HG03354 (cell line): ENCODE results near the gene ARPC5L.
"Not testable (repeated sequence)": the region's sequence is repeated elsewhere in the genome, so short reads cannot be mapped to it uniquely, and the experiment has no call there.

ENCODE experiments used
- ATAC-seq: cut with Tn5 transposase; IDR thresholded peaks from one replicate; pipeline ENCODE4 v1.9.1; 2021; ENCODE audit warnings: mild to moderate bottlenecking; ENCODE audit not compliant: unreplicated experiment, poor library complexity, severe bottlenecking

Gene ARPC5L

DNA sequence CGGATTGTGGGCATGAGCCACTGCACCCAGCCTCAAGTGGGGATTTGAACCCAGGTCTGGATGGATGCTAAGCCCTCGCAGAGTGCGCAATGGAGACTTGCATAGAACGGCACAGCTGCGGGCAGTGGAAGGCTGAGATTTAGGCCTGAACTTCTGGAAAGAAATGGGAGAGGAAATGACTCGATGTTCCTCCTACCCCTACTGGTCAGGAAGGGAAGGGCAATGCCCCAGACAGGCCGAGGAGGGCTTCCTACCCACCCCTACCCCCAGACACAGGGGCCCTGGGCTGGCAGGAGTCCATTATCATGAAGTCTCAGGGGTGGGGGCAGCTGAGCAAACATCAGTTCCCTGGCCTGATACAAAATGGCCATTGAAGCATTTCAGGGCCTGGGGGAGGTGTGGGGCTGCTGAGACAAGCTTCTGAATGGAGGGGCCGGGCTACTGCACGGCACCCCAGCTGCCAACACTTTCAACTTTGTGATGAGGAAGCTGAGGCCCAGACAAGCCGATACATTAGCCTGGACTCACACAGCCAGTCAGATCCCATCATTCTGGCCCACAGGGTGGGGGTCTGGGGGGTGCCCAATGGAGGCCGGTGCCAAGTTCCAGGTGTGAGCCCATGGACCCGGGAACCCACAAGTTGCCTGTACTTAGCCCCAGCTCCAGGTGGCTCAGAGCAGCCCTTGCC, 22.2 kb upstream of the ARPC5L start:
- no peak for ATAC-seq

- ATAC-seq: no peak
These were observed 21.6 kb upstream of the ARPC5L start for GRCh38 chr9:124840300-124840833.

DNA sequence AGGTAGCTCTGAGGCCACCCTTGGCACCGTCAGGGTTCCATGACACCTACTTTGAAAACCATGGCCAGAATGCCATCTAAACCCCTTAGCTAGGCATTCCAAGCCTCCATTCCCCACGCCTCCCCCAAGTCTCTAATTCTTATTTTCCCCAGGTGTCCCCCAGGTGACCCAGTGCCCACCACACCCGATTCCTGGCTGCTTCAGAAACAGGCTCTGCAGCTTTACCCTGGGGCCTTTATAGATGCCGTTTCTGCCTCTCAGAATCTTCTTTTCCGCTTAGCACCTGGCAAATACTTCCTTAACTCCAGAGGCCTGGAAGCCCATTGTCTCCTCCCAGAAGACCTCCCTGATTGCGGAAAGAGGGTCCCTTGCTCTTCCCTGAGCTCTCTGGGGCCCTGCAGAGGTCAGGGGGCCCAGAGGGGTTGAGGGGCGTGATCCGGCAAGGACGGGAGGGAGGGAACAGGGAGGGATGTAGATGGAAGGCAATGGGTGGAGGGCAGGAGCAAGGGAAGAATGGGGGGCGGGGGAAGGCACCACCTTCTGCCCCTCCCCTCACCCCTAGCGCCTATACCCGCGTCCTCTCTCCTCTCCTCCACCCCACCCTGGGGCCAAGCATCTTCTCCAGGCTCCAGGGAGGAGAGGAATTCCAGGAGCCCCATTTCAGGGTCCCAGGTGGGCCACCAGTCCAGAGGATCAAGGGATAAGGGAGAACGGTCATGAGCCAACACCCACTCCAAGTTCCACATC, 20.7 kb upstream of the ARPC5L start:
- no peak for ATAC-seq

DNA sequence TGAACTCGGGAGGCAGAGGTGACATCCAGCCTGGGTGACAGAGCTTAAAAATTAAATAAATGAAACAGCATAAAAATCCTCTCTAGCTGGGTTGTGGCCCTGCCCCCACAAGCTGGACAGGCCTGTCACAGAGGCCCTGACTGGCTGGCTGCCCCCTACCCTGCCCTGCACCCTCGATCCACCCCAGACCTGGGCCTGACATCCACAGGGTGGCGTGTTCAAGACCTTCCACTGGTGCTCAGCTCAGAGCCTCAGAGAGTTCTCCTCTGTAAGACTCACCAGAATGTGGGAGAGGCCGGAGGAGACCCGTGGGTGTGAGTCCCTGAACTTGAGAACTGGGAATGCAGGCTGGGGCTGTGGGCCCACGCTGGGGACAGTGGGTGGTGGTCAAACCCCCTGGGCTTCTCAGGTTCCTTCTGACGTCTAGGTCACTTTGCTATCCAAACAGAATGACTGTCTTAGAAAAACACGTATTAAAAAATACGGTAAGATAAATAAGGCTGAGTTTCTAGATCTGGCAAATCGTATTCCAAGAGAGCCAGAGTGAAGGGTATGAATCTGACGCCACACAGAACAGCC, 18.4 kb upstream of the ARPC5L start:
- no peak for ATAC-seq

DNA sequence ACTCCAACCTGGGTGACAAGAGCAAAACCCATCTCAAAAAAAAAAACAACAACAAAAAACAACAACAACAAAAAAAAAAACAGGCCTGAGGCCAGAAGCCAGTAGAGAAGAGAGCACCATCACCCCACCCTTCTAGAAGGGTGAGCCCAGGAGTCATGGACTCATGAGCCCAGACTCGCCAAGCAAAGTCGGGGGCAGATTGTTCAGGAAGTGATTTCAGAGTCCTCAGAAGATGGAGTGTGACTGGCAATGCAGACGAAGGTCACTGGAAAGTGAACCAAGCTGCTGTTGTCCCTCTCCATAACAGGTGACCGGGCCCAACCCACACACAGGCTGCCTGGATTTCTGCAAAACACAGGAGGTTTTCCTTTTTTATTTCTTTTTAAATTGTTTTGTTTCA, 17.6 kb upstream of the ARPC5L start:
- no peak for ATAC-seq

DNA sequence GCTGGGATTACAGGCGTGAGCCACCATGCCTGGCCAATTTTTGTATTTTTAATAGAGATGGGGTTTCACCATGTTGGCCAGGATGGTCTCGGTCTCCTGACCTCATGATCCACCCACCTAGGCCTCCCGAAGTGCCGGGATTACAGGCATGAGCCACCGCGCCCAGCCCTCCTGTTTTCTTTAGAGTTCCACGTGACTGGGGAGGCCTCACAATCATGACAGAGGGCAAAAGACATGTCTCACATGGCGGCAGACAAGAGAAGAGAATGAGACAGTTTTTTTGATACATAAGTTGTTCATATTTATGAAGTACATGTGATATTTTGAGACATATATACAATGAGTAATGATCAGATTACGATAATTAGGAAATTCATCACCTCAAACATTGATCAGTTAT, 15.5 kb upstream of the ARPC5L start:
- ATAC-seq: not testable (repeated sequence)

- no peak for ATAC-seq
These were observed 15.0 kb upstream of the ARPC5L start for GRCh38 chr9:124846969-124847368.

- ATAC-seq: no peak
These were observed 12.1 kb upstream of the ARPC5L start for GRCh38 chr9:124849801-124850200.

DNA sequence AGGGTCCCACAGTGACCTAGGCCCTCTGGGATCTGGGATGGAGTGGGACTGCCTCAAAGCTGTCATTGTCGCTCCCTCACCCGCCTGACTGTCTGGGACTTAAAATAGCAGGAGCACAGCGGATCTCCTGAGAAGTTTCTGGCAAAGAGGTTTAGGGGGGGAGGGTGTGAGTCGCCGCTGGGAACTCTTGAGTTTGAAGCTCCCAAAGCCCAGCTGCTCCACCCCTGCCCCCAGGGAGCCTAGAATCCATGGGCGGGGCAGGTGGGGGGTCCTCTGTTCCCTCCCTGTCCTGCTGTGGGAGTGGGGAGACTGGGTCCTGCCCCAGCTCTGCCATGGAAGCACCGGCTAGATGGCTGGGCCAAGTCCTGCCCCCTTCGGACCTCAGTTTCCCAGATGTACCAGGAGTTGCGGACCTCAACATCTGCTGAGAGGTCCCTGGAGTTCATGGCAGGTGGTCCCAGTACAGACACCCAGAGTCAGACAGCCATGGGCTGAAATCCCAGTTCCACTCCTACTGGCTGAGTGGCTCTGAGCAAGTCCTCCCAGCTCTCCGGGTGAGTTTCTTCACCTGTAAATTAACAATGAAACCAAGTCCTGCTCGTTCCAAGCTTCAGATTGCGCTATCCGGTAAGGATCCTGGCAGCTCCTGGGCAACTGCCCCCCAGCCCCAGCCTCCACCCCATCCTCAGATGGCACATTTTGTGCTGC, 9.7 kb upstream of the ARPC5L start:
- no peak for ATAC-seq

DNA sequence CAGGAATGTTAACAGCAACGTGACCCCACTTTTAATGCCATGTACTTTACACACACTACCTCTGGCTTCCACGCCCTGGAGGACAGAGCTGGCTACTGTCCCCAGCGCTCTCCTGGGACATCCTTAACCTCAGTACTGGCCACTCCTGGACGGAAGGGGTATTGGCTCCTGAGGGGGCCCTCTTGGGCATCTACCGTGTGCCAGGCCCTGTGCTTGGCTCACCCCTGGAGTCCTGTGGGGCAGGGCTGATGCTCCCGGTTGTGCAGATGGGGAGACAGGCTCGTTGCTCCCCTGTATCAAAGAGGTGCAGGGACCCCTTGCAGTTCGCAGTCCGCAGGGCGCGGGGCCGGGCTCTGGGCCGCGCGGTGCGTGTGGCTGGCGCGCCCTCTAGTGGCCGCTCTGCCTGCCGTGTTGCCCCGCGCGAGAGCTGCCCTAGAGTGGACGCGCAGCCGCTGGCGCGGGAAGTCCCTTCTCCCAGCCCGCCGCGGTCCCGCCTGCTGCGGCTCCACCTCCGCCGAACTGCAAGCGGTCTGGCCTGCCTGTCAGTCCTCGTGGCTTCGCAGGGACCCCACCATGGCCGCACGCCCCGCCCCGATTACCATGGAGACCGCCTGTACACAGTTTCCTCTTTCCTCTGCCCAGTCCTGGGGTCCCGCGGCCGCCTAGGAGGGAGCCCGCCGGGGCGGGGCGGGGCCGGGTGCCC, 8.9 kb upstream of the ARPC5L start, which contains the start of gene WDR38:
Gene WDR38, plus strand, starts transcription at position 632 of the 703 bp plus-strand sequence. CDS start 72 bp downstream, outside the sequence.
- peak; percentile 78 for ATAC-seq

GRCh38 chr9:124853605-124854143, 8.3 kb upstream of the ARPC5L start:
- no peak for ATAC-seq

DNA sequence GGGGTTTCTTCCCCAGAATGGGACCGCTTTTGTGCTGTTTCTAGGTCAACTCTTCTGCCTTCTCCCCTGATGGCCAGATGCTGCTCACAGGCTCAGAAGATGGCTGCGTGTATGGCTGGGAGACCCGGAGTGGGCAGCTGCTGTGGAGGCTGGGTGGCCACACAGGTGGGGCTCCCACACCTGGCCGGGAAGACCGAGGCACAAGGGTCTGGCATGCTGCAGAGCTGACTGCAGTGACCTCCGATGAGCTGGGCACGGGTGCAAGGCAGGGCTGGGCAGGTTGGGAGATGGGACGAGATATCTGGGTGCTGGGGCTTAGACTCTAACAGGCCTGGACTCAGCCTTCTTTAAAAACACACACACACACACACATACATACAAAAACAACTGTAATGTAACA, 7.8 kb upstream of the ARPC5L start:
- no peak for ATAC-seq

- ATAC-seq: no peak
These were observed 7.1 kb upstream of the ARPC5L start for GRCh38 chr9:124854822-124855221.

GRCh38 chr9:124855566-124855943, 6.4 kb upstream of the ARPC5L start:
- ATAC-seq: no peak

DNA sequence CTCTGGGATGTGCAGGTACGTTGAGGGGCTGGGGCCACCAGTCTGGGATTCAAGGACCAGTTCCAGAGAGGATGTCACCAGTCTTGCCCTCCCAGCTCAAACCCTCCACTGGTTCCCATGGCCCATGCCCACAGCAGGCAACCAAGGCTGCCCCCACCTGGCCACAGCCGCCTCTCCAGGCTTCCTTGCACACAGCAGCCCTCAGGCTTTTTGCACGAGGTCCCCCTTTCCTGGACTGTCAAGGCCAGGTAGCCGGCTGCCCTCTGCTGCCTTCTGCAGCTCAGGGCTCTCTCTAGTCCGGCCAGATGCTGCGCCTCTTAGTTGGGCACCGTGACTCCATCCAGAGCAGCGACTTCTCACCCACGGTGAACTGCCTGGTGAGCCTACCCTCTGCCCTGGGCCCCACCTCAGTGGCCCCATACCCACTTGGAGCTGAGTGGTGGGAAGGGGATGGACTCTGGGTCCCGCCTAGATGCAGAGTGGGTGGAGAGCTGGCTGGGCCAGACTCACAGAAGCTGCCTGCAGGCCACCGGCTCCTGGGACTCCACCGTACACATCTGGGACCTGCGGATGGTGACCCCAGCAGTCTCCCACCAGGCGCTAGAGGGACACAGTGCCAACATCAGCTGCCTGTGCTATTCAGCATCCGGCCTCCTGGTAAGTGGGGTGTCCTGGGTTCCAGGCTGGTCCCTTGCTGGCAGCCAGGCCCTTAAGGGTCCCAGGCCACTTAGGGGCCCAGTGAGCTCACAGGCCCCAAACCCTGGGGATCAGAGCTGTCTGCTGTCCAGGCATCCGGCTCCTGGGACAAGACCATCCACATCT, 5.8 kb upstream of the ARPC5L start:
- ATAC-seq: no peak

GRCh38 chr9:124857533-124858162, 4.3 kb upstream of the ARPC5L start:
- ATAC-seq: no peak

DNA sequence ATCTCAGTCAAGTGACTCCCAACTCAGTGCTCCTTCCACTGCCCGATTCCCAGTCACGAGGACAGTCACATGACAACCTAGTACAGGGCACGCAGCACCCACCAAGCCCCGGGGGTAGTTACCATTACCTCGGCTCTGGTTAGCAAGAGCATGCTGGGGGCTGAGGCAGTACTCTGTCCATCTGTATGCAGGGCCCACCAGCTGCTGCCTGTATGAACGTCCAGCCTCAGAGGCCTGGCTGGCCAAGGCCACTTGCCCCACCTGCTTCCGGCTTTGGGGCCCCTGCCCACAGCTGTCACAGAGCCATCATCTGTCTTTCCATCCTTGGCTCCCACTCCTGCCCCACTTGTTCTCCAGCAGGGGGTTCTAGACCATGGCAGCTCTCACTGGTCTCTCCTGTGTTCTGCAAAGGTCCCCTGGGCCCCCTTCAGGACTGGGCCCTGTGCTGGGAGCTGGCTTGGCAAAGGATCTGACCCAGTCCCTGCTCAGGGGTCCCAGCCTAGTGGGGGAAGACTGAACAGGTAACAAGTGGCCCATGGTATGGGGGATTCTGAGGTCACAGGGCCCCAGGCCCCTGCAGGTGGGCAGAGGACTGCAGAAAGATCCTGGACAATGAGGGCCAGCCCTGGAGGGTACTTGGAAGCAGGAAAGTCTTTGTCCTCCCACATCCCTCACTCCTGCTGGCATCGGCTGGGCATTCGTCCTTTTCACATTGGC, 3.4 kb upstream of the ARPC5L start:
- no peak for ATAC-seq
